Aorta (tissue), 5 donors: Measurements from ENCODE around the gene HAPLN3. TPM values are rescaled to one million over a fixed set of nuclear protein-coding genes. Genes with fewer than 3 reads are reported as not detected.

ENCODE experiments used
- ATAC-seq: fragments of 200-7000 bp; cut with Tn5 transposase; one replicate; pipeline ENCODE4 v1.9.1; 2022; ENCODE audit warnings: moderate library complexity; ENCODE audit not compliant: low FRiP score
- DNase-seq, 2 donors: peaks; one replicate each; pipeline ENCODE4 v3.0.0-alpha.2; 2020
- H3K27ac ChIP-seq, 2 donors: one replicate each; pipeline ENCODE4 v1.5.1; 2013; ENCODE audit warnings: low read length in 2 of 2, mild to moderate bottlenecking in 2 of 2, moderate library complexity in 2 of 2, control low read depth in 1 of 2, inconsistent platforms in 1 of 2, low read depth in 1 of 2
- H3K27me3 ChIP-seq, 2 donors: one replicate each; pipeline ENCODE4 v1.6.1; 2013; ENCODE audit warnings: control low read depth in 1 of 2, low read length in 1 of 2, mild to moderate bottlenecking in 1 of 2, moderate library complexity in 1 of 2; ENCODE audit not compliant: insufficient read depth in 2 of 2, control insufficient read depth in 1 of 2
- H3K36me3 ChIP-seq, 2 donors: one replicate each; pipeline ENCODE4 v1.6.1; 2013; ENCODE audit warnings: control low read depth in 1 of 2, low read length in 1 of 2, mild to moderate bottlenecking in 1 of 2; ENCODE audit not compliant: insufficient read depth in 2 of 2, control insufficient read depth in 1 of 2
- H3K4me1 ChIP-seq, 2 donors: one replicate each; pipeline ENCODE4 v1.6.1; 2013; ENCODE audit warnings: low read length in 2 of 2, control low read depth in 1 of 2, mild to moderate bottlenecking in 1 of 2, moderate library complexity in 1 of 2; ENCODE audit not compliant: insufficient read depth in 2 of 2, control insufficient read depth in 1 of 2
- H3K4me3 ChIP-seq, 2 donors: one replicate each; pipeline ENCODE4 v1.5.1; 2013; ENCODE audit warnings: low read length in 2 of 2, control low read depth in 1 of 2, mild to moderate bottlenecking in 1 of 2
- H3K9me3 ChIP-seq: one replicate; pipeline ENCODE4 v1.6.1; 2013; ENCODE audit warnings: mild to moderate bottlenecking, low read length; ENCODE audit not compliant: control insufficient read depth
- WGBS, 2 donors: extraction: QIAGEN DNeasy Blood & Tissue Kit; methylation state at CpG; one replicate each; pipeline ENCODE4 v1.1.7; 2013; 5-methylcytosine and 5-hydroxymethylcytosine counted together
- intact Hi-C, 2 donors: fragments of 100-400 bp; cut with DNase I; formaldehyde crosslinking; loops; one replicate each; pipeline versions ENCODE4 v1.14.2 to v1.15.0; 2022
- polyA plus RNA-seq, 2 donors: library from polyadenylated mRNA; stranded (reverse); fragments of 200-250 nt; gene quantifications; one replicate each; pipeline ENCODE4 v1.2.3, GENCODE V29; 2013
- total RNA-seq, 2 donors: library from RNA; stranded (reverse); fragmentation: NEBNext Ultra II Directional; extraction: Animal tissue kit (Norgen Biotek cat#: 25700); gene quantifications; one replicate each; pipeline ENCODE4 v1.2.1, GENCODE V29; 2021
- donor health status: healthy with polysubstance abuse.
- donor health status: Bipolar disorder and iron deficiency.
- donor health status: DM: no; HTN: no; CAD: no.
- donor health status: DM: no; HTN: no; CAD: no.
- donor health status: DM: yes; HTN: yes; CAD: no.

The HAPLN3 gene
- total and polyA plus RNA-seq, 4 donors = 14.4 to 99.4 (median 81.1) TPM

GRCh38 chr15:88830016-88830415 is 65.3 kb downstream of the HAPLN3 start:
- no peak overlapping the region for H3K4me3 ChIP-seq
- no peaks in the 10 kb centered on the region for H3K9me3 ChIP-seq
- DNase-seq (no peak), ATAC-seq (no peak)
- peaks cover 0 to 2% of the 10 kb centered on the region in 2 donors for H3K4me1 ChIP-seq
- no peaks in the 10 kb centered on the region for H3K36me3 ChIP-seq
- no peak overlapping the region for H3K27ac ChIP-seq
- 61 to 63% methylated on average over 5 of the region's 5 CpGs for WGBS, 2 donors
- H3K27me3 ChIP-seq = no peaks in the 10 kb centered on the region
- intact Hi-C loops = no loop called here

- no peak for DNase-seq
- no peak overlapping the region for H3K4me3 ChIP-seq
- intact Hi-C loops = no loop called here
- H3K27ac ChIP-seq = no peak overlapping the region
- H3K9me3 ChIP-seq = no peaks in the 10 kb centered on the region
- H3K4me1 ChIP-seq = peaks cover 0 to 2% of the 10 kb centered on the region in 2 donors
- WGBS, 2 donors = 66% methylated on average over 5 of the region's 5 CpGs
- no peaks in the 10 kb centered on the region for H3K27me3 ChIP-seq
- no peaks in the 10 kb centered on the region for H3K36me3 ChIP-seq
- ATAC-seq = no peak
Measured at GRCh38 chr15:88828791-88829190, 66.6 kb downstream of the HAPLN3 start.

Other genes starting within 250 kb of the HAPLN3 start
- gene ACAN, start 92.1 kb downstream of the HAPLN3 start, total RNA-seq = 100 to 1,000 TPM in 1 of 2 donors, 10 to 100 TPM in 1; 31.7 to 312 TPM
- 10 to 100 TPM; 12.9 to 37.6 TPM for gene ACAN, start 92.1 kb downstream of the HAPLN3 start, polyA plus RNA-seq
- gene MFGE8, start 17.8 kb upstream of the HAPLN3 start, total RNA-seq = 1,000 to 10,000 TPM; 1,647 to 2,143 TPM
- gene MFGE8, start 17.8 kb upstream of the HAPLN3 start, polyA plus RNA-seq = 1,000 to 10,000 TPM; 1,008 to 2,529 TPM
- gene ABHD2, start 192.9 kb upstream of the HAPLN3 start, total RNA-seq = 100 to 1,000 TPM; 135 to 221 TPM
- 10 to 100 TPM in 1 of 2 donors, 1 to 10 TPM in 1; 9.1 to 29.9 TPM for gene ABHD2, start 192.9 kb upstream of the HAPLN3 start, polyA plus RNA-seq